ENCODE measurements around the gene IQCN.

IQCN gene

DNA sequence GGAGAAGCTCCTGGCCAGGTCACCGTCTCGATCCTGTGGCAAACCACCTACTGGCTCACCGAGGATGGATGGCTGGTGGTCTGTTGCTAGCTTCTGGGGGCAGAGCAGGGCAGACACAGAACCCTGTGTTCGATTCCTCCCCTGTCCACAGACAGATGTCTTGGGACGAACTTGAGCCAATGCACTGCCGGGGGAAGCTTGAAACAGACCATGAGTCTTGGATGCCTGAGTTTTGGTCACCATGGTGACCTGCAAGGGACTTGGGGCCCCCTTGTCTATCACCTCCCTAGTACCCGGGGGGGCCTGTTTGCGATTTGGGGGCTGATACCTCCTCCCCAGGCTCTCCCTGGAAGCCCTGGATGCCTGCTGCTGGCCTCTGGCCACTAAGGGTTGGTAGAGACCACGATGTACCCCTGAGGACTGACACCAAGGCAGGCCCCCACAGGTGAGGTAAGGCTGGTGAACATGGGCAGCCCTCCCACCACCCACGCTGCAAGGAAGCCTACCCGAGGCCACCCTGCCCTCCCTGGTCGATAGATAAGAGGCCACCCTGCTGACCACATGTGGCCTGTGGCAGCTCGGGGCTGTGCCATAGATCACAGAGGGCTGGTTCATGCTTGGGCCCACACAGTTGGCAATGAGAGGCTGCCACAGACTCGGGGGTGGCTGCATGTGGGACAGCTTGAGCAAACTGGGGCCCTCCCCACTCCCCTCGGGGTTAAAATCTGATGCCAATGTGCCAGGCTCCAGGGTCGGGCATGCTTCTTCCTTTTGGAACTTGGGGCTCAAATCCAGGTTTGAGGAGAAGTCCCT is 10.7 kb downstream of the IQCN start:
- no peak overlapping the region for H3K27ac ChIP-seq (replicated peaks)
- TF ChIP-seq, protein P1, sequence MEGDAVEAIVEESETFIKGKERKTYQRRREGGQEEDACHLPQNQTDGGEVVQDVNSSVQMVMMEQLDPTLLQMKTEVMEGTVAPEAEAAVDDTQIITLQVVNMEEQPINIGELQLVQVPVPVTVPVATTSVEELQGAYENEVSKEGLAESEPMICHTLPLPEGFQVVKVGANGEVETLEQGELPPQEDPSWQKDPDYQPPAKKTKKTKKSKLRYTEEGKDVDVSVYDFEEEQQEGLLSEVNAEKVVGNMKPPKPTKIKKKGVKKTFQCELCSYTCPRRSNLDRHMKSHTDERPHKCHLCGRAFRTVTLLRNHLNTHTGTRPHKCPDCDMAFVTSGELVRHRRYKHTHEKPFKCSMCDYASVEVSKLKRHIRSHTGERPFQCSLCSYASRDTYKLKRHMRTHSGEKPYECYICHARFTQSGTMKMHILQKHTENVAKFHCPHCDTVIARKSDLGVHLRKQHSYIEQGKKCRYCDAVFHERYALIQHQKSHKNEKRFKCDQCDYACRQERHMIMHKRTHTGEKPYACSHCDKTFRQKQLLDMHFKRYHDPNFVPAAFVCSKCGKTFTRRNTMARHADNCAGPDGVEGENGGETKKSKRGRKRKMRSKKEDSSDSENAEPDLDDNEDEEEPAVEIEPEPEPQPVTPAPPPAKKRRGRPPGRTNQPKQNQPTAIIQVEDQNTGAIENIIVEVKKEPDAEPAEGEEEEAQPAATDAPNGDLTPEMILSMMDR (IDR thresholded peaks at IDR 0.05; ENCODE audit: insufficient read depth, low read length) = no peak
- TF ChIP-seq GABPA (IDR thresholded peaks at IDR 0.05; ENCODE audit: low read depth) = no peak
- TF ChIP-seq POLR2AphosphoS5 (IDR thresholded peaks at IDR 0.05; ENCODE audit: low read depth) = no peak
- no peak for DNase-seq (ENCODE audit: low read depth in 1 of 2, low spot score in 1 of 2)
- no peaks in the 10 kb centered on the region for H3K27me3 ChIP-seq (ENCODE audit: insufficient read depth, poor library complexity, severe bottlenecking)
- no peak overlapping the region for H3K4me3 ChIP-seq (replicated peaks; ENCODE audit: insufficient read depth, low read length)

DNA sequence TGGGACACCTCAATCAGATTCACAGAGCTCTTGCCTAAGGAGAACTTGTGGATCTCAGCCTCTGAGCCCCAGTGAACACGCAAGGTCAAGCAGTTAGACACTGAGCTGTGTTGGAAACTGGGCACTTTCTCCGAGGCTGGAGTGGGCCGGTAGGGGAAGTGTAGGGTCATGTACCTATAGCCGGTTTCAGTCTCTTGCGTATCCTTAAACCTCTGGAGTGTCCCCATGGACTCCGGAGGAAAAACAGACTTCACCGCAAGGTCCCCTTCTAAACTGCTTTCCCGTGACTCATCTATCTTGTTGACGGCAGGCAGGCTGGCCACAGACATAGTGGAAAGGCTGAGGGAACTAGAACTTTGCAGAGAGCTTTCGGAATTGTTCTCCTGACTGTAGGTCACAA is 11.3 kb downstream of the IQCN start:
- Histone ChIP-seq H3K27ac (replicated peaks) (no peak overlapping the region), H3K4me3 (replicated peaks; ENCODE audit: insufficient read depth, low read length) (no peak overlapping the region), H3K27me3 (ENCODE audit: insufficient read depth, poor library complexity, severe bottlenecking) (no peaks in the 10 kb centered on the region)
- DNase-seq (ENCODE audit: low read depth in 1 of 2, low spot score in 1 of 2) = no peak
- TF ChIP-seq, protein P2, sequence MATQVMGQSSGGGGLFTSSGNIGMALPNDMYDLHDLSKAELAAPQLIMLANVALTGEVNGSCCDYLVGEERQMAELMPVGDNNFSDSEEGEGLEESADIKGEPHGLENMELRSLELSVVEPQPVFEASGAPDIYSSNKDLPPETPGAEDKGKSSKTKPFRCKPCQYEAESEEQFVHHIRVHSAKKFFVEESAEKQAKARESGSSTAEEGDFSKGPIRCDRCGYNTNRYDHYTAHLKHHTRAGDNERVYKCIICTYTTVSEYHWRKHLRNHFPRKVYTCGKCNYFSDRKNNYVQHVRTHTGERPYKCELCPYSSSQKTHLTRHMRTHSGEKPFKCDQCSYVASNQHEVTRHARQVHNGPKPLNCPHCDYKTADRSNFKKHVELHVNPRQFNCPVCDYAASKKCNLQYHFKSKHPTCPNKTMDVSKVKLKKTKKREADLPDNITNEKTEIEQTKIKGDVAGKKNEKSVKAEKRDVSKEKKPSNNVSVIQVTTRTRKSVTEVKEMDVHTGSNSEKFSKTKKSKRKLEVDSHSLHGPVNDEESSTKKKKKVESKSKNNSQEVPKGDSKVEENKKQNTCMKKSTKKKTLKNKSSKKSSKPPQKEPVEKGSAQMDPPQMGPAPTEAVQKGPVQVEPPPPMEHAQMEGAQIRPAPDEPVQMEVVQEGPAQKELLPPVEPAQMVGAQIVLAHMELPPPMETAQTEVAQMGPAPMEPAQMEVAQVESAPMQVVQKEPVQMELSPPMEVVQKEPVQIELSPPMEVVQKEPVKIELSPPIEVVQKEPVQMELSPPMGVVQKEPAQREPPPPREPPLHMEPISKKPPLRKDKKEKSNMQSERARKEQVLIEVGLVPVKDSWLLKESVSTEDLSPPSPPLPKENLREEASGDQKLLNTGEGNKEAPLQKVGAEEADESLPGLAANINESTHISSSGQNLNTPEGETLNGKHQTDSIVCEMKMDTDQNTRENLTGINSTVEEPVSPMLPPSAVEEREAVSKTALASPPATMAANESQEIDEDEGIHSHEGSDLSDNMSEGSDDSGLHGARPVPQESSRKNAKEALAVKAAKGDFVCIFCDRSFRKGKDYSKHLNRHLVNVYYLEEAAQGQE (IDR thresholded peaks at IDR 0.05; ENCODE audit: insufficient replicate concordance, low read depth) = no peak
- TF ChIP-seq POLR2AphosphoS5 (IDR thresholded peaks at IDR 0.05; ENCODE audit: low read depth) (no peak), GABPA (IDR thresholded peaks at IDR 0.05; ENCODE audit: low read depth) (no peak), SPI1 (IDR thresholded peaks at IDR 0.05; ENCODE audit: borderline replicate concordance, low read depth) (no peak)
- TF ChIP-seq, protein P1 (IDR thresholded peaks at IDR 0.05; ENCODE audit: insufficient read depth, low read length) = no peak

DNA sequence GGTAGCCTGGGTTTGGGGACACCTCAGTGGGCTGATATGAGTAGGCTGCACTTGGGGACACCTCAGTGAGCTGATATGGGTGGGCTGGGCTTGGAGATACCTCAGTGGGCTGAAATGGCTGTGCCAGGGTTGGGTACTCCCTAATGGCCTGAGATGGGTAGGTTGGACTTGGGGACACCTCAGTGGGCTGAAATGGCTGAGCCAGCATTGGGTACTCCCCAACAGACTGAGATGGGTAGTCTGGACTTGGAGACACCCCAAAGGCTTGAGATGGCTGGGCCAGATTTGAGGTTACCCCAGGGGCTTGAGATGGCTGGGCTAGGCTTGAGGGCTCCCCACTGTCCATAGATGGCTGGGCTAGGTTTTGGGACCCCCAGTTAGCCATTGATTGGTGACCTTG is 12.1 kb downstream of the IQCN start:
- TF ChIP-seq GABPA (IDR thresholded peaks at IDR 0.05; ENCODE audit: low read depth) (no peak), SPI1 (IDR thresholded peaks at IDR 0.05; ENCODE audit: borderline replicate concordance, low read depth) (no peak), POLR2AphosphoS5 (IDR thresholded peaks at IDR 0.05; ENCODE audit: low read depth) (no peak)
- TF ChIP-seq, protein P2 (IDR thresholded peaks at IDR 0.05; ENCODE audit: insufficient replicate concordance, low read depth) = no peak
- TF ChIP-seq, protein P1 (IDR thresholded peaks at IDR 0.05; ENCODE audit: insufficient read depth, low read length) = no peak

More for the DNA sequence above, 12.1 kb downstream of the IQCN start:
- no peaks in the 10 kb centered on the region for H3K27me3 ChIP-seq (ENCODE audit: insufficient read depth, poor library complexity, severe bottlenecking)
- no peak for DNase-seq (ENCODE audit: low read depth in 1 of 2, low spot score in 1 of 2)
- no peak overlapping the region for H3K27ac ChIP-seq (replicated peaks)
- H3K4me3 ChIP-seq (replicated peaks; ENCODE audit: insufficient read depth, low read length) = no peak overlapping the region
